ENCODE measurements around the gene SEC23A.

The SEC23A gene

DNA sequence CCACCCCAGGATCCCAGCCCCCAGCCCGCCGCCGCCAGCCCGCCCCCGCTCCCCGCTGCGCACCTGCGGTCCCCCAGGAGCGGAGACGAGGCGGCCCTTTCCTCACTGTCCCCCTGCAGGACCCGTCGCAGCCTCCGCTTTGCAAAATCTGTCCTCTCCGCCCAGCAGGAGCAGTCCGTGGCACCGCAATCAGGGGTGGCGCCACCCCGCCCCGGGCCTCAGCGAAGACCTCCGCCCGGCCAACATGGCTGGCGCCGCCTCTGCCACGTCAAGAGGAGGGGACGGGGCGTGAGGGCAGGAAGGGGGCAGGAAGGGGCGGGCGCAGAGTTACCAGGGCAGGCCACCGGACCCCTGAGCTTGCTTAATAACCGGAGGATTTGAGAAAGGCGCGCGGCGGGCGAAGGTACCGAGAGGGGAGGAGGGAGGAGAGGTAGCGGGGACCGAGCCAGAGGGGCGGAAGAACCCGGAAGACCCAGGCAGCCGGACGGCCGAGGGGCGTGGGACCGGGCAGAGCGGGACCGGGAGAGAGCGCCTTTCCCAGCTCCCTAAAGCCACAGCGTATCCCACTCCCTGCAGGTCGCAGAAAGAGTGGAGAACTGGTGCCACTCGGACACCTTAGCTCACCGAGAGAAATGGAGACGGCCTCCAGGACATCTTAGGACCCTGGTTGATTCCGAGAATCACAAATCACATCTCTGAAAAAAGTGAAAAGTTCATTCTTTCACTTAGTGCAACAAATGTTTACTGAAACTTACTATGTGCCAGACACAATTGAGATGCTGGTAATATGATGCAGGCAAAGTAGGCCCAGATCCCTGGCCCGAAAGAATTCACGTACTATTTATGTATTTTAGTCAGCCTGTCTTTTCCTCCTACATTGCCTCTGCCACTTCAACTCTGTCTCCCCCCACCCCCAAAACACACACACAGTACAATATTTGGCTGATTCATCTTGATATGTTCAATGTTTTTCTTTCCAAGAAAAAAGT lies at the start of gene SEC23A (continued):
- TF ChIP-seq REST (tag by site-specific recombination; IDR thresholded peaks at IDR 0.05) = peak; percentile 30; the same call in 1 of the 2 replicates
- peak; percentile 88 for TF ChIP-seq ZBTB20 (tag by site-specific recombination; IDR thresholded peaks at IDR 0.05)
- TF ChIP-seq ZFP69B (tag by site-specific recombination; IDR thresholded peaks at IDR 0.05) = 0 out of 2 replicates have a peak, but pooled peaks have one; percentile 4
- TF ChIP-seq, protein P1, sequence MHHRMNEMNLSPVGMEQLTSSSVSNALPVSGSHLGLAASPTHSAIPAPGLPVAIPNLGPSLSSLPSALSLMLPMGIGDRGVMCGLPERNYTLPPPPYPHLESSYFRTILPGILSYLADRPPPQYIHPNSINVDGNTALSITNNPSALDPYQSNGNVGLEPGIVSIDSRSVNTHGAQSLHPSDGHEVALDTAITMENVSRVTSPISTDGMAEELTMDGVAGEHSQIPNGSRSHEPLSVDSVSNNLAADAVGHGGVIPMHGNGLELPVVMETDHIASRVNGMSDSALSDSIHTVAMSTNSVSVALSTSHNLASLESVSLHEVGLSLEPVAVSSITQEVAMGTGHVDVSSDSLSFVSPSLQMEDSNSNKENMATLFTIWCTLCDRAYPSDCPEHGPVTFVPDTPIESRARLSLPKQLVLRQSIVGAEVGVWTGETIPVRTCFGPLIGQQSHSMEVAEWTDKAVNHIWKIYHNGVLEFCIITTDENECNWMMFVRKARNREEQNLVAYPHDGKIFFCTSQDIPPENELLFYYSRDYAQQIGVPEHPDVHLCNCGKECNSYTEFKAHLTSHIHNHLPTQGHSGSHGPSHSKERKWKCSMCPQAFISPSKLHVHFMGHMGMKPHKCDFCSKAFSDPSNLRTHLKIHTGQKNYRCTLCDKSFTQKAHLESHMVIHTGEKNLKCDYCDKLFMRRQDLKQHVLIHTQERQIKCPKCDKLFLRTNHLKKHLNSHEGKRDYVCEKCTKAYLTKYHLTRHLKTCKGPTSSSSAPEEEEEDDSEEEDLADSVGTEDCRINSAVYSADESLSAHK (tag by site-specific recombination; IDR thresholded peaks at IDR 0.05) = no peak
- TF ChIP-seq PRDM1 (tag by site-specific recombination; IDR thresholded peaks at IDR 0.05) = peak; percentile 50; the same call in 1 of the 2 replicates
- TF ChIP-seq, protein P2, sequence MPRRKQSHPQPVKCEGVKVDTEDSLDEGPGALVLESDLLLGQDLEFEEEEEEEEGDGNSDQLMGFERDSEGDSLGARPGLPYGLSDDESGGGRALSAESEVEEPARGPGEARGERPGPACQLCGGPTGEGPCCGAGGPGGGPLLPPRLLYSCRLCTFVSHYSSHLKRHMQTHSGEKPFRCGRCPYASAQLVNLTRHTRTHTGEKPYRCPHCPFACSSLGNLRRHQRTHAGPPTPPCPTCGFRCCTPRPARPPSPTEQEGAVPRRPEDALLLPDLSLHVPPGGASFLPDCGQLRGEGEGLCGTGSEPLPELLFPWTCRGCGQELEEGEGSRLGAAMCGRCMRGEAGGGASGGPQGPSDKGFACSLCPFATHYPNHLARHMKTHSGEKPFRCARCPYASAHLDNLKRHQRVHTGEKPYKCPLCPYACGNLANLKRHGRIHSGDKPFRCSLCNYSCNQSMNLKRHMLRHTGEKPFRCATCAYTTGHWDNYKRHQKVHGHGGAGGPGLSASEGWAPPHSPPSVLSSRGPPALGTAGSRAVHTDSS (tag by site-specific recombination; IDR thresholded peaks at IDR 0.05) = no peak
- no peak for TF ChIP-seq ZFP3 (tag by site-specific recombination; IDR thresholded peaks at IDR 0.05; ENCODE audit: low read depth)
- TF ChIP-seq ZNF610 (tag by site-specific recombination; IDR thresholded peaks at IDR 0.05; ENCODE audit: borderline replicate concordance) = 0 out of 2 replicates have a peak, but pooled peaks have one; percentile 31
- no peak for TF ChIP-seq GLI2 (tag by site-specific recombination; IDR thresholded peaks at IDR 0.05; ENCODE audit: borderline replicate concordance, low read depth)
- no peak for TF ChIP-seq ZNF223 (tag by site-specific recombination; IDR thresholded peaks at IDR 0.05)

DNA sequence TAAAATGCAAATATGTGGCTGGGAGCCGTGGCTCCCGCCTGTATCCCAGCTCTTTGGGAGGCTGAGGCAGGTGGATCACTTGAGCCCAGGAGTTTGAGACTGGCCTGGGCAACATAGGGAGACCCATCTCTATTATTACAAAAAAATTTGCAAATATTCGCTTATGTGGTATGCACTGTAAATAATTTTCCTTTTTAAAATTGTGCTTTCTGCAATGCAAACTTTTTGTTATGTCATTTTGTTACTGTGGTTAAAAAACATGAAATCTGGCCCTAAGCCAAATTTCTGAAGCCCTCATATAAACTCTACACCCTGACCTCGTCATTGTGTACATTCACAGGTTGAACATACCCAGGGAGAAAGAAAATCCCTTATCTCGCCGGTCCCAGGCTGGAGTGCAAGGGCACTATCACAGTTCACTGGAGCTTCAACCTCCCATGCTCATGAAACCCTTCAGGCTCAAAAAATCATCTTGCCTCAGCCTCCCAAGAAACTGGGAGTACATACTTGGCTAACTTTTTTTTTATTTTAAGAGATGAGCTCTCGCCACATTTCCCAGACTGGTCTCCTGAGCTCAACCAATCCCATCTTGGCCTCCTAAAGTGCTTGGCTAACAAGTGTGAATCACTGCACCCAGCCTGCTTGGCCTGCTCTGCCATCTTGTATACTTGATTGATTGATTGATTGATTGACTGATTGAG lies 42.4 kb upstream of the SEC23A start:
- H3K4me3 ChIP-seq (ENCODE audit: low read depth, low read length) = no peak overlapping the region
- H3K9me3 ChIP-seq (ENCODE audit: control insufficient read depth, insufficient read depth, low read depth, low read length) = no peaks in the 10 kb centered on the region
- POLR2A ChIA-PET = interaction anchor here (0.6 to 1.7 kb wide), 3 partner anchors 19 to 42 kb away, joined by 3 to 16 read pairs (median 4); partner anchors contain the start of genes SEC23A and TRAPPC6B
- no peaks in the 10 kb centered on the region for H3K4me1 ChIP-seq (ENCODE audit: control insufficient read depth, insufficient read depth, low read length)
- peaks cover 25 to 42% of the 10 kb centered on the region in 2 experiments for H3K36me3 ChIP-seq (ENCODE audit: control insufficient read depth in 2 of 2, insufficient read depth in 1 of 2, low read length in 2 of 2)
- H3K27ac ChIP-seq (ENCODE audit: extremely low read depth, low read depth, low read length) = no peak overlapping the region
- CTCF ChIA-PET = interaction anchor here (0.7 kb wide), 1 partner anchor 25 kb away, joined by 3 read pairs; the partner anchor contains the start of gene TRAPPC6B
- no peak for TF ChIP-seq ZNF48 (tag by site-specific recombination; IDR thresholded peaks at IDR 0.05)
- no peak for TF ChIP-seq SCRT1 (tag by site-specific recombination; IDR thresholded peaks at IDR 0.05; ENCODE audit: borderline replicate concordance)
- TF ChIP-seq ZNF529 (tag by site-specific recombination; IDR thresholded peaks at IDR 0.05; ENCODE audit: insufficient replicate concordance) = no peak
- no peak for TF ChIP-seq YY1 (tag by site-specific recombination; IDR thresholded peaks at IDR 0.05)
- no peak for TF ChIP-seq ZNF37A (tag by site-specific recombination; IDR thresholded peaks at IDR 0.05)
- TF ChIP-seq ZNF366 (tag by site-specific recombination; conservative IDR thresholded peaks at IDR 0.05) = no peak
- TF ChIP-seq GLI4 (tag by site-specific recombination; IDR thresholded peaks at IDR 0.05) = no peak
- TF ChIP-seq ZBTB17 (tag by site-specific recombination; IDR thresholded peaks at IDR 0.05) = no peak
- TF ChIP-seq PRDM1 (tag by site-specific recombination; IDR thresholded peaks at IDR 0.05) = no peak
- TF ChIP-seq, protein P3, sequence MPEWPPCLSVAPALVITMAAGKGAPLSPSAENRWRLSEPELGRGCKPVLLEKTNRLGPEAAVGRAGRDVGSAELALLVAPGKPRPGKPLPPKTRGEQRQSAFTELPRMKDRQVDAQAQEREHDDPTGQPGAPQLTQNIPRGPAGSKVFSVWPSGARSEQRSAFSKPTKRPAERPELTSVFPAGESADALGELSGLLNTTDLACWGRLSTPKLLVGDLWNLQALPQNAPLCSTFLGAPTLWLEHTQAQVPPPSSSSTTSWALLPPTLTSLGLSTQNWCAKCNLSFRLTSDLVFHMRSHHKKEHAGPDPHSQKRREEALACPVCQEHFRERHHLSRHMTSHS (tag by site-specific recombination; IDR thresholded peaks at IDR 0.05) = no peak
- no peak for TF ChIP-seq ZNF311 (tag by site-specific recombination; IDR thresholded peaks at IDR 0.05; ENCODE audit: borderline replicate concordance)
- no peak for TF ChIP-seq ZNF211 (tag by site-specific recombination; IDR thresholded peaks at IDR 0.05; ENCODE audit: low read depth)
- no peak for TF ChIP-seq ZNF555 (tag by site-specific recombination; conservative IDR thresholded peaks at IDR 0.05)
- TF ChIP-seq ZNF416 (tag by site-specific recombination; IDR thresholded peaks at IDR 0.05) = no peak
- no peak for TF ChIP-seq ZNF561 (tag by site-specific recombination; IDR thresholded peaks at IDR 0.05; ENCODE audit: borderline replicate concordance)
- no peak for TF ChIP-seq GLI2 (tag by site-specific recombination; IDR thresholded peaks at IDR 0.05; ENCODE audit: borderline replicate concordance, low read depth)
- TF ChIP-seq GFI1B (tag by site-specific recombination; IDR thresholded peaks at IDR 0.05) = no peak

Data from HEK293 (cell line).